Mammary epithelial cell (primary cell): Measurements from ENCODE around the gene SERBP1.

Experiments used
- EZH2 ChIP-seq: IDR thresholded peaks from 2 replicates; pipeline ENCODE4 v1.6.1; 2012; ENCODE audit warnings: low read length, inconsistent platforms, borderline replicate concordance
- TF ChIP-seq, protein P1 (sequence below), 2 donors: IDR thresholded peaks in 1 of 2; conservative IDR thresholded peaks in 1 of 2; 2 replicates each; pipeline ENCODE4 v1.5.1; 2011 to 2012; ENCODE audit warnings: inconsistent platforms in 2 of 2, low read length in 2 of 2, mild to moderate bottlenecking in 2 of 2, control low read depth in 1 of 2, low read depth in 1 of 2; ENCODE audit not compliant: insufficient read depth in 1 of 2; ENCODE audit errors: extremely low read depth in 1 of 2

DNA sequence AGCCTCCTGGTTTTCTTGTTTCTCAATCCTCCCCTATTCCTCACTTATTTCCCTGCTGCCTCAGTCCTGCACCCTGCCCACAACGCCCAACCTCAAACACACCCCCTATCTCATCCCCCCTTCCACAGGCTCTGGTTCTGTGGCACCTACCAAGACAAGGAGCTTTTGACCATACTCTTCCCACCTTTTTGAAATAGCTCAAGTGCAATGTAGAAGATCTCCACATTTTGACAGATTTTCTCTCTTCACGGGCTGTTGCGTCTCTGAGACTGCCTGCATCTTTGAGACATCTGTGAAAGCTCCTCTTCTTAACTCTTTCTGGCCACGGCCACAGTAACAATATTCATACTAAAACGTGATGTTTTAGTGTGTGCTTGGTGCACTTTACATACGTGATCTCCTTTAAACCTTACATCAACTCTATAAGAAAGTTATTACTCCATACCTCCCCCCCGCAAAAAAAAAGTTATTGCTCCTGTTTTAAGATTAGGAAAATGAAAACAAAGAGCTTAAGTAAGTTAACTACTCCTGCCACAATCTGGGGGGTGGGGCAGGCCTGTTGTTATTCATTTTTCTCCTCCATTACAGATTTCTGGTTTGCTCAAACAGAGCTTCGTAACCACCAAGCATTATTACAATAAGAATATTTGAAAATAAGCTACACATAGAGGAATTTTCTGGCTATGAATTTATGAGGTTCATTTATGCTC is 1.8 kb upstream of the SERBP1 start:
- TF ChIP-seq, protein P1, sequence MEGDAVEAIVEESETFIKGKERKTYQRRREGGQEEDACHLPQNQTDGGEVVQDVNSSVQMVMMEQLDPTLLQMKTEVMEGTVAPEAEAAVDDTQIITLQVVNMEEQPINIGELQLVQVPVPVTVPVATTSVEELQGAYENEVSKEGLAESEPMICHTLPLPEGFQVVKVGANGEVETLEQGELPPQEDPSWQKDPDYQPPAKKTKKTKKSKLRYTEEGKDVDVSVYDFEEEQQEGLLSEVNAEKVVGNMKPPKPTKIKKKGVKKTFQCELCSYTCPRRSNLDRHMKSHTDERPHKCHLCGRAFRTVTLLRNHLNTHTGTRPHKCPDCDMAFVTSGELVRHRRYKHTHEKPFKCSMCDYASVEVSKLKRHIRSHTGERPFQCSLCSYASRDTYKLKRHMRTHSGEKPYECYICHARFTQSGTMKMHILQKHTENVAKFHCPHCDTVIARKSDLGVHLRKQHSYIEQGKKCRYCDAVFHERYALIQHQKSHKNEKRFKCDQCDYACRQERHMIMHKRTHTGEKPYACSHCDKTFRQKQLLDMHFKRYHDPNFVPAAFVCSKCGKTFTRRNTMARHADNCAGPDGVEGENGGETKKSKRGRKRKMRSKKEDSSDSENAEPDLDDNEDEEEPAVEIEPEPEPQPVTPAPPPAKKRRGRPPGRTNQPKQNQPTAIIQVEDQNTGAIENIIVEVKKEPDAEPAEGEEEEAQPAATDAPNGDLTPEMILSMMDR (conservative IDR thresholded peaks at IDR 0.05 in 1 of 2, IDR thresholded peaks at IDR 0.05 in 1 of 2; ENCODE audit: extremely low read depth in 1 of 2, insufficient read depth in 1 of 2, low read depth in 1 of 2, low read length in 2 of 2) = no peak
- no peak for TF ChIP-seq EZH2
